Mesendoderm (in vitro differentiated cells): ENCODE data around the gene NADSYN1.

Experiments
- DNase-seq: peaks from one replicate; pipeline ENCODE4 v3.0.0; 2013
- H2AK5ac ChIP-seq: 2 replicates; pipeline ENCODE4 v1.6.1; 2013; ENCODE audit warnings: low read length, inconsistent platforms
- H2BK120ac ChIP-seq: 2 replicates; pipeline ENCODE4 v1.6.1; 2013; ENCODE audit warnings: low read depth, mild to moderate bottlenecking, low read length, moderate library complexity, mixed read lengths
- H2BK15ac ChIP-seq: replicated peaks from 2 replicates; pipeline ENCODE4 v1.6.1; 2013; ENCODE audit warnings: low read depth, mild to moderate bottlenecking, moderate library complexity
- H2BK5ac ChIP-seq: 2 replicates; pipeline ENCODE4 v1.6.1; 2013; ENCODE audit warnings: low read length, inconsistent platforms
- H3K18ac ChIP-seq: 2 replicates; pipeline ENCODE4 v1.6.1; 2013; ENCODE audit warnings: mild to moderate bottlenecking, low read length, mixed read lengths
- H3K23ac ChIP-seq: one replicate; pipeline ENCODE4 v1.6.1; 2013; ENCODE audit warnings: low read length
- H3K27ac ChIP-seq: 2 replicates; pipeline ENCODE4 v1.5.1; 2013; ENCODE audit warnings: low read depth, mild to moderate bottlenecking, inconsistent platforms, low read length, moderate library complexity
- H3K27me3 ChIP-seq: 2 replicates; pipeline ENCODE4 v1.6.1; 2013; ENCODE audit warnings: low read length, control low read depth, mild to moderate bottlenecking, inconsistent platforms; ENCODE audit not compliant: insufficient read depth, poor library complexity
- H3K36me3 ChIP-seq: 2 replicates; pipeline ENCODE4 v1.6.1; 2013; ENCODE audit warnings: low read length, inconsistent platforms; ENCODE audit not compliant: control insufficient read depth, insufficient read depth
- H3K4ac ChIP-seq: one replicate; pipeline ENCODE4 v1.6.1; 2013; ENCODE audit warnings: low read depth, mild to moderate bottlenecking, low read length, moderate library complexity
- H3K4me1 ChIP-seq: 2 replicates; pipeline ENCODE4 v1.6.1; 2013; ENCODE audit warnings: low read depth, low read length, inconsistent platforms; ENCODE audit not compliant: control insufficient read depth
- H3K4me2 ChIP-seq: 2 replicates; pipeline ENCODE4 v1.6.1; 2013; ENCODE audit warnings: low read length
- H3K4me3 ChIP-seq: 2 replicates; pipeline ENCODE4 v1.5.1; 2013; ENCODE audit warnings: mild to moderate bottlenecking, low read length
- H3K56ac ChIP-seq: one replicate; pipeline ENCODE4 v1.6.1; 2013; ENCODE audit warnings: low read length
- H3K79me1 ChIP-seq: 2 replicates; pipeline ENCODE4 v1.6.1; 2013; ENCODE audit warnings: low read length, inconsistent platforms
- H3K79me2 ChIP-seq: 2 replicates; pipeline ENCODE4 v1.6.1; 2013; ENCODE audit warnings: mild to moderate bottlenecking, low read length; ENCODE audit not compliant: control insufficient read depth, insufficient read depth
- H3K9ac ChIP-seq: 2 replicates; pipeline ENCODE4 v1.6.1; 2013; ENCODE audit warnings: low read length, inconsistent platforms
- H4K5ac ChIP-seq: one replicate; pipeline ENCODE4 v1.6.1; 2013; ENCODE audit warnings: low read length
- H4K8ac ChIP-seq: one replicate; pipeline ENCODE4 v1.6.1; 2013; ENCODE audit warnings: low read depth, mild to moderate bottlenecking, control low read depth, low read length, moderate library complexity
- WGBS: extraction: QIAGEN DNeasy Blood & Tissue Kit; methylation state at CpG from one replicate; pipeline ENCODE4 v1.1.7; 2013; ENCODE audit warnings: low lambda C conversion rate, missing lambda C conversion rate; ENCODE audit not compliant: insufficient coverage; ENCODE audit errors: extremely low coverage; 5-methylcytosine and 5-hydroxymethylcytosine counted together

NADSYN1 gene

DNA sequence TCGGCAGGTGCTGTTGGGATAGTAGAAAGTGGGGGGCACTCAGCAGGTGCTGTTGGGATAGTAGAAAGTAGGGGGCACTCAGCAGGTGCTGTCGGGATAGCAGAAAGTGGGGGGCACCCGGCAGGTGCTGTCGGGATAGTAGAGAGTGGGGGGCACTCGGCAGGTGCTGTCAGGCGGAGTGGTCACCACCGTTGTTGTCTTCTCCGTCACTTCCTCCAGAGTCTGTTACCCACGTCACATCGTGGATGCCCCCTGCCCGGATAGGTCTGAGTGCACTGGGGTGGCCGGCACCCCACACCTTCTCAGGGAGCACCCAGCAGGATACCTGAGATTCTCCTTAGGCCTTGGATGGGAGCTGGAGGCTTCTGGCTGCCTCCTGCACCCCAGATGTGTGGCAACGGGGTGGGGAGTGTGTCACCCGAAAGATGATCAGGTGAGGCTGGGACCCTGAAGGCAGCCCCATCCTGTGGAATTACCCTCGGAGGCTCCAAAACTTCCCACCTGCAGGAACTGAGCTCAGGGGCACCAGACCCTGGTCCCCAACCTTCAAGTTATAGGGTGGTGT lies 50.0 kb downstream of the NADSYN1 start:
- H3K4me1 ChIP-seq, result peaks cover 11% of the 10 kb centered on the region
- H2AK5ac ChIP-seq, result no peak overlapping the region
- WGBS, result no CpG with 5 or more reads among the region's 15 CpGs
- H3K4me3 ChIP-seq, result no peak overlapping the region
- no peak overlapping the region for H2BK15ac ChIP-seq
- no peak for DNase-seq
- H3K56ac ChIP-seq, result no peak overlapping the region
- no peaks in the 10 kb centered on the region for H3K36me3 ChIP-seq
- H3K79me1 ChIP-seq, result no peaks in the 10 kb centered on the region
- no peak overlapping the region for H3K27ac ChIP-seq
- H3K4ac ChIP-seq, result no peak overlapping the region
- H3K23ac ChIP-seq, result no peak overlapping the region
- no peak overlapping the region for H4K5ac ChIP-seq
- H3K27me3 ChIP-seq, result no peaks in the 10 kb centered on the region
- no peaks in the 10 kb centered on the region for H3K79me2 ChIP-seq
- H2BK5ac ChIP-seq, result no peak overlapping the region
- no peak overlapping the region for H4K8ac ChIP-seq
- no peak overlapping the region for H3K4me2 ChIP-seq
- no peak overlapping the region for H3K9ac ChIP-seq
- H2BK120ac ChIP-seq, result no peak overlapping the region
- H3K18ac ChIP-seq, result no peak overlapping the region

DNA sequence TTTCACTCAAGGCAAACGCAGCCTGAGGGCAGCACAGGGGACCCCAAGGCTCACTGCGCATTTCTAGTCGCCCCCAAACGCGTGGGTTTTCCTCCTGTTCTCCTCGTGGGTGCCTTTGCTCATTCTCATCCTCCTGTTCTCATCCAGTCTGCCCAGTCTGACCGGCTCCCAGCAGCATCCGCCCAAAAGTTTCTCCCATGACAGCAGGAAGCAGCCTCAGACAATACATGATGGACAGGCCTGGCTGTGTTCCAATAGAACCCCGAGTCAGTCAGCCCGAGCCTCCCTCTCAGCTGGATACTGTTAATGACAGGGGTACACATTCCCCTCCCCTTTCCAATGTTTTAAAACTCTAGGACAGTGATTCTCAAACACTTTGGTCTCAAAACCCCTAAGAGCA lies 51.5 kb downstream of the NADSYN1 start:
- H4K5ac ChIP-seq, result no peak overlapping the region
- no peak overlapping the region for H3K23ac ChIP-seq
- peak overlapping the region; percentile 11 for H3K56ac ChIP-seq
- no peaks in the 10 kb centered on the region for H3K79me1 ChIP-seq
- peaks cover 11% of the 10 kb centered on the region for H3K4me1 ChIP-seq
- no peak overlapping the region for H3K9ac ChIP-seq
- H3K4ac ChIP-seq, result peak overlapping the region; percentile 74
- no peak overlapping the region for H2BK15ac ChIP-seq
- H2BK120ac ChIP-seq, result peak overlapping the region; percentile 99
- no CpG with 5 or more reads among the region's 10 CpGs for WGBS
- H2BK5ac ChIP-seq, result peak overlapping the region; percentile 61
- H3K4me3 ChIP-seq, result no peak overlapping the region
- peak overlapping the region; percentile 95 for H3K18ac ChIP-seq
- no peak overlapping the region for H2AK5ac ChIP-seq
- H3K27ac ChIP-seq, result peak overlapping the region; percentile 3
- no peaks in the 10 kb centered on the region for H3K36me3 ChIP-seq
- no peaks in the 10 kb centered on the region for H3K27me3 ChIP-seq
- H3K79me2 ChIP-seq, result no peaks in the 10 kb centered on the region
- no peak overlapping the region for H4K8ac ChIP-seq
- peak; percentile 45 for DNase-seq
- no peak overlapping the region for H3K4me2 ChIP-seq

DNA sequence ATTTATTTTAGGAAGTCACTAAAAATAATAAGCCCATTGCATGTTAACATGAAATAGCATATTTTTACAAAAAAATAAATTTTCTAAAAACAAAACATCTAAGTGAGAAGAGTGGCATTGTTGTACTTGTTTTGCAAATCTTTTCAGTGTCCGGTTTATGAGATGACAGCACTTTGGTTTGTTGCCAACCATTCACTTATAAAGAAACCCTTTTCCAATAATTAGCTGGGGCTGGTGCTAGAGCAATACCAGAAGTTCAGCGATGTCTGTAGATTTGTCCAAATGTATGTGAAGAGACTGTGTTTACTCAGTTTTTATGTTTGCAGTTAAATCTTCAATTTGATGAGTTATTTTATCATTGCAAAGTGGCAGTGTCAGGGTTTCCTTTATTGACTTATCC lies 52.0 kb downstream of the NADSYN1 start:
- no peak for DNase-seq
- no CpG with 5 or more reads among the region's 2 CpGs for WGBS

DNA sequence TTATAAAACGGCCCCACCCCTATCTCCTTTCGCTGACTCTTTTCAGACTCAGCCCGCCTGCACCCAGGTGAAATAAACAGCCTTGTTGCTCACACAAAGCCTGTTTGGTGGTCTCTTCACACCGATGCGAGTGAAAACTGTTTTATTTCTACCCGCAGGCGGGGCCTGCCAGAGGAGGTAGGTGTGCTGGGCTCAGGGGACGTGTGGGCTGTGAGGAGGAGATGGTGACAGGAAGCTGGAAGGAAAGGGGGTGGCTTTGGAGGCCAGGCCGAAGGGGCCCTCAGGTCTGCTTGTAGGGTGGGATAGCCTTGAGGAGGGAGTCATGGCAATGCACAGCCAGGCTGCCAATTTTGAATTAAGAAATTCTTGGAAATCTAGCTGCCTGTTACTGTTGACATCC lies 52.8 kb downstream of the NADSYN1 start:
- no peak overlapping the region for H3K23ac ChIP-seq
- H3K4me2 ChIP-seq, result no peak overlapping the region
- H3K4ac ChIP-seq, result peak overlapping the region; percentile 99
- peak overlapping the region; percentile 82 for H3K18ac ChIP-seq
- no peaks in the 10 kb centered on the region for H3K79me2 ChIP-seq
- H3K79me1 ChIP-seq, result no peaks in the 10 kb centered on the region
- peak overlapping the region; percentile 50 for H4K5ac ChIP-seq
- no peak overlapping the region for H4K8ac ChIP-seq
- peak overlapping the region; percentile 96 for H2BK5ac ChIP-seq
- DNase-seq, result peak; percentile 70
- H2BK15ac ChIP-seq, result no peak overlapping the region
- H3K27ac ChIP-seq, result peak overlapping the region; percentile 95
- peak overlapping the region; percentile 62 for H3K9ac ChIP-seq
- H2AK5ac ChIP-seq, result no peak overlapping the region
- H3K4me1 ChIP-seq, result peaks cover 11% of the 10 kb centered on the region
- peak overlapping the region; percentile 96 for H2BK120ac ChIP-seq
- no peaks in the 10 kb centered on the region for H3K27me3 ChIP-seq
- H3K36me3 ChIP-seq, result no peaks in the 10 kb centered on the region
- H3K4me3 ChIP-seq, result no peak overlapping the region
- peak overlapping the region; percentile 78 for H3K56ac ChIP-seq
- no CpG with 5 or more reads among the region's 9 CpGs for WGBS

More for the DNA sequence above, 52.0 kb downstream of the NADSYN1 start:
- no peaks in the 10 kb centered on the region for H3K79me1 ChIP-seq
- no peak overlapping the region for H4K5ac ChIP-seq
- peak overlapping the region; percentile 84 for H3K27ac ChIP-seq
- no peak overlapping the region for H3K4ac ChIP-seq
- H3K18ac ChIP-seq, result no peak overlapping the region
- no peak overlapping the region for H3K4me2 ChIP-seq
- no peaks in the 10 kb centered on the region for H3K36me3 ChIP-seq
- no peak overlapping the region for H4K8ac ChIP-seq
- no peak overlapping the region for H3K23ac ChIP-seq
- no peak overlapping the region for H2BK120ac ChIP-seq
- no peak overlapping the region for H2BK15ac ChIP-seq
- H3K9ac ChIP-seq, result no peak overlapping the region
- no peaks in the 10 kb centered on the region for H3K79me2 ChIP-seq
- H3K27me3 ChIP-seq, result no peaks in the 10 kb centered on the region
- no peak overlapping the region for H3K4me3 ChIP-seq
- peak overlapping the region; percentile 8 for H2BK5ac ChIP-seq
- peak overlapping the region; percentile 34 for H3K56ac ChIP-seq
- H3K4me1 ChIP-seq, result peaks cover 11% of the 10 kb centered on the region
- no peak overlapping the region for H2AK5ac ChIP-seq

DNA sequence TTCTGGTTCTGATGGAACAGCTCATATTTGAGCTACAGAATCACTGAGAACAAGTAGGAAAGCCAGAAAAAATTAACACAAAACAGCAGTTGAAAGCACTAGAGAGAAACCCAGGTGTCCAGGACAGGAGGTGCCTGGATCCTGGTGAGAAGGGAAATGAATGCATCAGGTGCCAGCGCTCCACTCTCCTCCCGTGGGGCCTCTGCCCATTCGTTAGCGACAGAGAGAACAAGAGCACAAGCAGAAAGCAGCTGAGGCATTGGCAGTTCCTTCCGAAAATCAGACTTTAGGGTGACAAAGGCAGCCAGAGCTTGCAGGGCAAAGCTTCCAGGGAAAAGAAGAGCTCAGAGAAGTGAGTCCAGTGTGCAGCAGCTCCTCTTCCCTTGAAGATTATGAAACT lies 54.1 kb downstream of the NADSYN1 start:
- H3K18ac ChIP-seq, result peak overlapping the region; percentile 71
- H3K27ac ChIP-seq, result no peak overlapping the region
- no peaks in the 10 kb centered on the region for H3K27me3 ChIP-seq
- no peaks in the 10 kb centered on the region for H3K36me3 ChIP-seq
- no peaks in the 10 kb centered on the region for H3K79me1 ChIP-seq
- no peak overlapping the region for H3K4me2 ChIP-seq
- no peak for DNase-seq
- no peak overlapping the region for H3K4me3 ChIP-seq
- H3K4ac ChIP-seq, result no peak overlapping the region
- no CpG with 5 or more reads among the region's 5 CpGs for WGBS
- H3K9ac ChIP-seq, result no peak overlapping the region
- H4K5ac ChIP-seq, result no peak overlapping the region
- H2BK120ac ChIP-seq, result no peak overlapping the region
- H3K79me2 ChIP-seq, result no peaks in the 10 kb centered on the region
- H2BK5ac ChIP-seq, result no peak overlapping the region
- no peak overlapping the region for H2BK15ac ChIP-seq
- H2AK5ac ChIP-seq, result no peak overlapping the region
- H3K23ac ChIP-seq, result no peak overlapping the region
- peaks cover 11% of the 10 kb centered on the region for H3K4me1 ChIP-seq
- H4K8ac ChIP-seq, result no peak overlapping the region
- H3K56ac ChIP-seq, result no peak overlapping the region
